ENCODE data around the gene PGLYRP3. TPM values are rescaled to one million over a fixed set of nuclear protein-coding genes. Genes with fewer than 3 reads are reported as not detected.

Gene PGLYRP3
- total RNA-seq, 2 experiments from 2014 or later, result not detected

DNA sequence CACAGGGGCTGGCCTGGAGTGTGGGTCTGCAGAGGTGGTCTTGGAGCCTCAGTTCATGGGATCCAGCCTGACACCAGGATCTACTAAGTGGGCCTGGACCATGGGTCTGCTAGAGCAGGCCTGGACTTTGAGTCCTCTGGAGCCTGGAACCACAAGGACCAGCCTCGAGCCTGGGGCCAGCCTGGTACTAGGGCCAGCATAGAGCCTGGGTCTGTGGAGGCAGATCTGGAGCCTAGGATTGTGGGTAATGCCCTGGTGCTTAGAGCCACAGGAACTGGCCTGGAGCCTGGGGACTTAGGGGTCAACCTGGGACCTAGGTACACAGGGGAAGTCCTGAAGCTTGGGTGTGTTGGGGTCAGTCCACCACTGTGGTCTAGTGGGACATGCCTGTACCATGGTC, 40.6 kb downstream of the PGLYRP3 start:
- no peak overlapping the region for H3K27ac Mint-ChIP-seq
- H3K36me3 Mint-ChIP-seq (ENCODE audit: low read depth), result no peaks in the 10 kb centered on the region
- Histone ChIP-seq H3K27me3 (ENCODE audit: control insufficient read depth in 1 of 2, insufficient read depth in 2 of 2, low read length in 2 of 2) (peaks cover 4 to 19% of the 10 kb centered on the region in 2 experiments), H3K27ac (ENCODE audit: low read depth in 1 of 2, low read length in 2 of 2) (no peak overlapping the region), H3K4me3 (ENCODE audit: low read length) (no peak overlapping the region), H3K36me3 (ENCODE audit: insufficient read depth, low read length) (no peaks in the 10 kb centered on the region), H3K4me1 (ENCODE audit: insufficient read depth, low read length) (no peaks in the 10 kb centered on the region), H3K9me3 (ENCODE audit: control insufficient read depth in 1 of 2, insufficient read depth in 1 of 2, low read length in 2 of 2) (peaks cover 0 to 7% of the 10 kb centered on the region in 2 experiments)
- H3K27me3 Mint-ChIP-seq, result peaks cover 69% of the 10 kb centered on the region
- TF ChIP-seq CTCF (IDR thresholded peaks at IDR 0.05), result no peak
- ATAC-seq (ENCODE audit: poor library complexity) (no peak), DNase-seq (no peak)
- H3K4me1 Mint-ChIP-seq (ENCODE audit: low read depth), result no peaks in the 10 kb centered on the region
- H3K9me3 Mint-ChIP-seq, result no peaks in the 10 kb centered on the region
- ChIA-PET POLR2A (no interaction called here), CTCF (no interaction called here)
- no peak overlapping the region for H3K4me3 Mint-ChIP-seq
- intact Hi-C loops (cut with DNase I, micrococcal nuclease), result loop anchor here in 1 of 2 experiments (2.0 kb wide), 1 partner anchor 401 kb away; no protein-coding TSS in a partner anchor

GRCh38 chr1:153271711-153272110, 41.0 kb downstream of the PGLYRP3 start:
- intact Hi-C loops (cut with DNase I, micrococcal nuclease), result loop anchor here in 1 of 2 experiments (2.0 kb wide), 1 partner anchor 401 kb away; no protein-coding TSS in a partner anchor
- no peak for TF ChIP-seq CTCF (IDR thresholded peaks at IDR 0.05)
- no peak for ATAC-seq (ENCODE audit: poor library complexity)
- Histone ChIP-seq H3K9me3 (ENCODE audit: control insufficient read depth in 1 of 2, insufficient read depth in 1 of 2, low read length in 2 of 2) (peaks cover 0 to 7% of the 10 kb centered on the region in 2 experiments), H3K4me1 (ENCODE audit: insufficient read depth, low read length) (no peaks in the 10 kb centered on the region), H3K27ac (ENCODE audit: low read depth in 1 of 2, low read length in 2 of 2) (no peak overlapping the region), H3K36me3 (ENCODE audit: insufficient read depth, low read length) (no peaks in the 10 kb centered on the region), H3K4me3 (ENCODE audit: low read length) (no peak overlapping the region), H3K27me3 (ENCODE audit: control insufficient read depth in 1 of 2, insufficient read depth in 2 of 2, low read length in 2 of 2) (peaks cover 4 to 22% of the 10 kb centered on the region in 2 experiments)
- Mint-ChIP-seq H3K27me3 (peaks cover 71% of the 10 kb centered on the region), H3K9me3 (no peaks in the 10 kb centered on the region), H3K4me3 (no peak overlapping the region), H3K36me3 (ENCODE audit: low read depth) (no peaks in the 10 kb centered on the region), H3K27ac (no peak overlapping the region), H3K4me1 (ENCODE audit: low read depth) (no peaks in the 10 kb centered on the region)
- POLR2A ChIA-PET, result no interaction called here
- CTCF ChIA-PET, result no interaction called here
- DNase-seq, result no peak

DNA sequence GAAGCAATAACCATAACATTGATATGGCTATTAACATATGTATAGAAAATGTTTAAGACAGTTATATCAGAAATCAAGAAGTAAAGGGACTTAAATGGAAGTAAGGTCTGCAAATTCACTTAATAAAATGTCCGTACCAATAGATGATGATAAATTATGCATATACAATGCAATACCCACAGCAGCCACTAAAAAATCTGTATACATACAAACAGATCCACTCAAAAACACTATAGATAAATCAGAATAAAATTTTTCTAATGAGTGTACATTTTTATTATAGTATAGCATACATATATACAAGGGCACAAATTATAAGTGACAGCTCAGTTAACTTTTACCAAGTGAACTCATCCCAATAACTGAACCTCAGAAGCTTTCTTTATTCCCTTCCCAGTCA, 47.3 kb downstream of the PGLYRP3 start:
- Histone ChIP-seq H3K4me1 (ENCODE audit: insufficient read depth, low read length) (peaks cover 18% of the 10 kb centered on the region), H3K36me3 (ENCODE audit: insufficient read depth, low read length) (no peaks in the 10 kb centered on the region), H3K9me3 (ENCODE audit: control insufficient read depth in 1 of 2, insufficient read depth in 1 of 2, low read length in 2 of 2) (no peaks in the 10 kb centered on the region), H3K27me3 (ENCODE audit: control insufficient read depth in 1 of 2, insufficient read depth in 2 of 2, low read length in 2 of 2) (peaks cover 26 to 54% of the 10 kb centered on the region in 2 experiments), H3K27ac (ENCODE audit: low read depth in 1 of 2, low read length in 2 of 2) (no peak overlapping the region), H3K4me3 (ENCODE audit: low read length) (no peak overlapping the region)
- Mint-ChIP-seq H3K36me3 (ENCODE audit: low read depth) (no peaks in the 10 kb centered on the region), H3K9me3 (no peaks in the 10 kb centered on the region), H3K4me1 (ENCODE audit: low read depth) (peaks cover 26% of the 10 kb centered on the region), H3K27me3 (peaks cover 80% of the 10 kb centered on the region), H3K27ac (no peak overlapping the region), H3K4me3 (no peak overlapping the region)
- CTCF ChIA-PET, result no interaction called here
- POLR2A ChIA-PET, result no interaction called here
- intact Hi-C loops (cut with DNase I, micrococcal nuclease), result no loop called here
- ATAC-seq (ENCODE audit: poor library complexity), result no peak
- no peak for TF ChIP-seq CTCF (IDR thresholded peaks at IDR 0.05)
- no peak for DNase-seq

Data from CD4-positive, alpha-beta T cell (primary cell).